Mucosa of descending colon (tissue), 3 donors: Measurements from ENCODE around the gene TBL1X. TPM values are rescaled to one million over a fixed set of nuclear protein-coding genes. Genes with fewer than 3 reads are reported as not detected.
A peak's percentile ranks its signal among the peaks of the same experiment; 100 is the strongest.

ENCODE experiments used
- ATAC-seq: fragments of 200-7000 bp; cut with Tn5 transposase; one replicate; pipeline ENCODE4 v1.9.1; 2020; ENCODE audit warnings: mild to moderate bottlenecking, moderate library complexity
- DNase-seq, 3 donors: peaks; one replicate each; pipeline ENCODE4 v3.0.0-alpha.2; 2020
- H3K36me3 ChIP-seq: fragments of 200-600 bp; one replicate; pipeline ENCODE4 v1.8.0; 2021; ENCODE audit warnings: low read depth, mild to moderate bottlenecking
- H3K4me1 ChIP-seq: fragments of 200-600 bp; one replicate; pipeline ENCODE4 v1.8.0; 2021; ENCODE audit warnings: low read depth, mild to moderate bottlenecking
- H3K4me3 ChIP-seq: fragments of 200-600 bp; one replicate; pipeline ENCODE4 v1.8.0; 2021; ENCODE audit warnings: mild to moderate bottlenecking
- H3K9me3 ChIP-seq: fragments of 200-600 bp; one replicate; pipeline ENCODE4 v1.8.0; 2021; ENCODE audit warnings: mild to moderate bottlenecking
- CTCF ChIP-seq: fragments of 200-600 bp; IDR thresholded peaks from one replicate; pipeline ENCODE4 v1.8.0; 2022; ENCODE audit warnings: antibody characterized with exemption, mild to moderate bottlenecking
- intact Hi-C, 2 donors: fragments of 100-400 bp; cut with DNase I in 1 of 2; cut with micrococcal nuclease in 1 of 2; formaldehyde crosslinking; loops; one replicate each; pipeline versions ENCODE4 v1.11.0 to v1.11.1; 2022; cut with DNase I, micrococcal nuclease
- total RNA-seq, 3 donors: library from RNA; stranded (reverse); fragmentation: NEBNext Ultra II Directional in 2 of 3; extraction: Animal tissue kit (Norgen Biotek cat#: 25700) in 2 of 3; gene quantifications; one replicate each; pipeline versions ENCODE4 v1.2.1 to v1.2.4, GENCODE V29; 2021 to 2023
- donor health status: DM: no; HTN: no; CAD: no; lungs with moderate emphysema.
- donor health status: DM: no; HTN: no; CAD: no.
- donor health status: DM: no; HTN: yes; CAD: no.

Gene TBL1X
- total RNA-seq, 3 donors from 2014 or later = 12.1 to 26.6 (median 16.3) TPM

GRCh38 chrX:9492901-9493300 is 28.0 kb downstream of the TBL1X start:
- H3K36me3 ChIP-seq = no peaks in the 10 kb centered on the region
- ATAC-seq (peak; percentile 64), DNase-seq (no peak)
- intact Hi-C loops = no loop called here
- no peaks in the 10 kb centered on the region for H3K4me1 ChIP-seq
- H3K4me3 ChIP-seq = no peak overlapping the region
- H3K9me3 ChIP-seq = no peaks in the 10 kb centered on the region
- TF ChIP-seq CTCF = no peak

GRCh38 chrX:9493936-9494335 is 29.1 kb downstream of the TBL1X start:
- ATAC-seq (no peak), DNase-seq (no peak)
- Histone ChIP-seq H3K9me3 (no peaks in the 10 kb centered on the region), H3K4me1 (no peaks in the 10 kb centered on the region), H3K36me3 (no peaks in the 10 kb centered on the region), H3K4me3 (no peak overlapping the region)
- no peak for TF ChIP-seq CTCF
- intact Hi-C loops = no loop called here

GRCh38 chrX:9494771-9495170 is 29.9 kb downstream of the TBL1X start:
- ATAC-seq = no peak
- no peaks in the 10 kb centered on the region for H3K9me3 ChIP-seq
- H3K4me1 ChIP-seq = no peaks in the 10 kb centered on the region
- no peak for TF ChIP-seq CTCF
- intact Hi-C loops = no loop called here
- no peak overlapping the region for H3K4me3 ChIP-seq
- no peak for DNase-seq
- H3K36me3 ChIP-seq = no peaks in the 10 kb centered on the region

GRCh38 chrX:9495496-9495895 is 30.6 kb downstream of the TBL1X start:
- no peak for TF ChIP-seq CTCF
- ATAC-seq = no peak
- H3K9me3 ChIP-seq = no peaks in the 10 kb centered on the region
- no peaks in the 10 kb centered on the region for H3K36me3 ChIP-seq
- intact Hi-C loops = no loop called here
- H3K4me3 ChIP-seq = no peak overlapping the region
- H3K4me1 ChIP-seq = no peaks in the 10 kb centered on the region
- no peak for DNase-seq

- Histone ChIP-seq H3K9me3 (no peaks in the 10 kb centered on the region), H3K4me1 (no peaks in the 10 kb centered on the region), H3K36me3 (no peaks in the 10 kb centered on the region), H3K4me3 (no peak overlapping the region)
- intact Hi-C loops = no loop called here
- ATAC-seq (no peak), DNase-seq (no peak)
- TF ChIP-seq CTCF = no peak
Measured at GRCh38 chrX:9498236-9498635, 33.4 kb downstream of the TBL1X start.

- no peak for DNase-seq
- no peak for TF ChIP-seq CTCF
- intact Hi-C loops = no loop called here
- ATAC-seq = no peak
- H3K9me3 ChIP-seq = no peaks in the 10 kb centered on the region
- no peaks in the 10 kb centered on the region for H3K36me3 ChIP-seq
- no peaks in the 10 kb centered on the region for H3K4me1 ChIP-seq
- no peak overlapping the region for H3K4me3 ChIP-seq
Measured at GRCh38 chrX:9500584-9500983, 35.7 kb downstream of the TBL1X start.
